NCI-H446 (cell line): ENCODE results near the gene ELP5.

Experiments
- DNase-seq, 2 experiments: peaks; one replicate each; lab custom pipeline; 2025; lab: John Stamatoyannopoulos, UW

Gene ELP5

DNA sequence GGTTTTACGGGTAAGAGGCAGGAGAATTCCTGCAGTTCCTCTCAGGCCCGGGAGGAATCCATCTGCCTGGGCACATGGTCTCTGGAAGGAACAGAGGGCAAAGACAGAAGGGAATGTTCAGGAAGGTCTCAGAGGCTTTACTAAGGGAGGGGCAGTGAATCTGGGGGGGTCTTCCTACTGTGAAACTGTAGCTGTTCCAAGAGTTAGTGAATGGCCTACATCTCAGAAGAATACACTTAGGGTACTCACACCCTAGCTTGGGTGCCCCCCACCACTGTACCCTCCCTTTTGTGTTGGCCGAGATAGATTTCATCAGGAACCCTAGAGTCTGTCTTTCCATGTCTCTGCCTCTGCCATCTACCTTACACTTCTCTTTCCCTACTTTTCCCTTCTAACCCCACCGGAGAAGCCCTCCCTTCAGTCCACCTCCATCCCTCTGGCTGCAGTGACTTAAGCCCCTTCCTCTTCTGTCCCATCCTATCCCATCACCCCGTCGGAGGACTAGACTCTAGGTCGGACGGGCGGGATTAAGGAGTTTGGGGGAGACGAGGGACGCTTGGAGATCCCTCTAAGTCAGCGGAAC is 32.7 kb upstream of the ELP5 start:
- peak in 1 of 2 experiments; percentile 40 for DNase-seq

DNA sequence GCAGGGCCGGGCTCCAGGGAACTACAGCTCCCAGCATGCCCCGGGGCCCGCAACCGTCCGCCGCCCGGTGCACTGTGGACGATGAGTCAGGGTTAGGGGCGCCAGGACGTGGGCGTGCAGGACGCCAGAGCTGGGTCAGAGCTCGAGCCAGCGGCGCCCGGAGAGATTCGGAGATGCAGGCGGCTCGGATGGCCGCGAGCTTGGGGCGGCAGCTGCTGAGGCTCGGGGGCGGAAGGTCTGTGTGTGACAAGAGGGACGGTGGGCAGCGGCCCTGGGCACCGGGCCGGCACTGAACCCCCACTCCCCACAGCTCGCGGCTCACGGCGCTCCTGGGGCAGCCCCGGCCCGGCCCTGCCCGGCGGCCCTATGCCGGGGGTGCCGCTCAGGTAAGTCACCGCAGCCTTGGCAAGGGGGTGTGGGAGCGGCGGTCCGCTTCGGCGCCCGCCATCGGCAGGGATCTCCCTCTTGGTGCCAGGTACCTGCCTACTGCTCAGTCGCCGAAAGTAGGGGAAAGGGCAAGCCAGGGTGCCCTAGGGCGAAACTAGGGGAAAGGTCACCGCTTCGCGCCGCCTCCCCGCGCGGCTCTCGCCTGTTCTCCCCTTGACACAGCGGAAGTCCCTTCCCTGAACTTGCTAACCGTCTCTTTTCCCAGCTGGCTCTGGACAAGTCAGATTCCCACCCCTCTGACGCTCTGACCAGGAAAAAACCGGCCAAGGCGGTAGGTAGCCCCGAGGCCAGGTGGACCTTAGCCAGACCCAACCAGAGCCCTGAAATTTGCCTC is 32.0 kb upstream of the ELP5 start, which contains the start of the genes ACADVL and DLG4:
Gene ACADVL, plus strand, starts transcription at position 127 of the 781 bp plus-strand sequence. Its CDS starts 47 bp downstream, at position 174.
Gene DLG4, minus strand, starts transcription at position 25 of the 781 bp plus-strand sequence.
- peak in 1 of 2 experiments; percentile 80 for DNase-seq

DNA sequence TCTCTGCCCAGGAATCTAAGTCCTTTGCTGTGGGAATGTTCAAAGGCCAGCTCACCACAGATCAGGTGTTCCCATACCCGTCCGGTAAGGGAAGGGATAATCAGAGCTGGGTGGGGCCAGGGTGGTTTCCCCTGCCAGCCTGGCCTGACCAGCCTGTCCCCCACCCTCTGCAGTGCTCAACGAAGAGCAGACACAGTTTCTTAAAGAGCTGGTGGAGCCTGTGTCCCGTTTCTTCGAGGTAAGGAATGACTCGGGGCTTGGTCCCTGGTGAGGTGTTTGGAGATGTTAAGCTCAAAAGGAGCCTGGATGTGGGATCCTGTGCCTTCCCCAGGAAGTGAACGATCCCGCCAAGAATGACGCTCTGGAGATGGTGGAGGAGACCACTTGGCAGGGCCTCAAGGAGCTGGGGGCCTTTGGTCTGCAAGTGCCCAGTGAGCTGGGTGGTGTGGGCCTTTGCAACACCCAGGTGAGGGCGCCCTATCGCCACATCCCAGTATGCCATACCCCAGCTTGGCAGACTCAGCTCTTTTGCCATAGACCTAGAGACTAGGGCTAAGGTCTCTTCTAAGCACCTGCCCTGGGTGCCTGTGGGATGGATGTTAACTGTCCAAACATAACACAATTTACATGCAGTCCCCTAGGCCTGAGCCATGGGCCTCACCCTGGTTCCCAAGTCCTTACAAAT is 31.3 kb upstream of the ELP5 start:
- peak in 1 of 2 experiments; percentile 33 for DNase-seq

DNA sequence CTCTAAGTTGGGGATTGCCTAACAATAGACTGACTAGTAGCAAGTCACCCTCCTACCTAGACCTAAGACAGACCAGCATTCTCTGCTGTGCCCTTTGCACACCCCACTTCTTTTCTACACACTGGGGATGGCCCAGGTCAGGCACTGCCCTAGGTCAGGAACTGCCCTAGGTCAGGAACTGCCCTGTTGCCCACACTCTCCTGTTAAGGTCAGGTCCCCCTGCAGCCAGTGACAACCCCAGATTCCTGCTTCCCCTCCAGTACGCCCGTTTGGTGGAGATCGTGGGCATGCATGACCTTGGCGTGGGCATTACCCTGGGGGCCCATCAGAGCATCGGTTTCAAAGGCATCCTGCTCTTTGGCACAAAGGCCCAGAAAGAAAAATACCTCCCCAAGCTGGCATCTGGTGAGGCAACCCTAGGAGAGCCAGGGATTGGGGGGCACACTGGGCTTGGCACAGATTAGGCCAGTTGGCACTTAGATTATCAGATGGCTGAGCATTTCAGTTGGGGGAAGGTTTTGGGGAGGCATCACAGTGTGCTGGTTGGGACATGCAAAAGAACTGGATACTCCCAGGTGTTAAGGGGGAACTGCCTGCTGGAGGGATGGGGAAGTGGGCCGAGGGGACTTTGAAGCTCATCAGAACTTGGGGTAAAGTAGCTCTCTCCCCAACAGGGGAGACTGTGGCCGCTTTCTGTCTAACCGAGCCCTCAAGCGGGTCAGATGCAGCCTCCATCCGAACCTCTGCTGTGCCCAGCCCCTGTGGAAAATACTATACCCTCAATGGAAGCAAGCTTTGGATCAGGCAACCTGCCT is 30.5 kb upstream of the ELP5 start:
- DNase-seq = no peak

DNA sequence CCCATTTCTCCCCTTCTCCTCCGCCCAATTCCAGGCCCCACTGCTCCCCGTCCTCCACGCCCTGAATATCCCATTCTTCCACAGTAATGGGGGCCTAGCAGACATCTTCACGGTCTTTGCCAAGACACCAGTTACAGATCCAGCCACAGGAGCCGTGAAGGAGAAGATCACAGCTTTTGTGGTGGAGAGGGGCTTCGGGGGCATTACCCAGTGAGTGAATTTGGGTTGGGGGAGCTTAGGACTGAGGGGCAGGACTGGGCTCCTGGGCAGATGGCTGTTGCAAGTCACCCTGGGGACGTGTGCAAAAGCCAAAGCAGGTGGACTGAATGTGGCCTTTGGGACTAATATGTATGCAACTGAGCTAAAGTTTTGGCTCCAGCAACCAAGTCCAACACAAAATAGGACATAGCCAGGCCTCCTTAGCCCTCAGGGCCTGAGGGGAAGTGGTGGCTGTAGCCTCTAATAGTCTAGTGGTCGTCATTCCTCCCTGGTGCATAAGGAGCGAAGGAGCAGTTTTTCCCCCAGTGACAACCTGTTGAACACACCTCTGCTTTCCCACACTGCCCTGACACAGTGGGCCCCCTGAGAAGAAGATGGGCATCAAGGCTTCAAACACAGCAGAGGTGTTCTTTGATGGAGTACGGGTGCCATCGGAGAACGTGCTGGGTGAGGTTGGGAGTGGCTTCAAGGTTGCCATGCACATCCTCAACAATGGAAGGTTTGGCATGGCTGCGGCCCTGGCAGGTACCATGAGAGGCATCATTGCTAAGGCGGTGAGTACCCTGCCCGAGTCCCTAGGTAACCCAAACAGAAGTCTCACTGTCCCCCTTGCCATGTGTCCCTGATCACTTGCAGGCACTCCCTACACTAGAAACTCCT is 29.7 kb upstream of the ELP5 start:
- no peak for DNase-seq

DNA sequence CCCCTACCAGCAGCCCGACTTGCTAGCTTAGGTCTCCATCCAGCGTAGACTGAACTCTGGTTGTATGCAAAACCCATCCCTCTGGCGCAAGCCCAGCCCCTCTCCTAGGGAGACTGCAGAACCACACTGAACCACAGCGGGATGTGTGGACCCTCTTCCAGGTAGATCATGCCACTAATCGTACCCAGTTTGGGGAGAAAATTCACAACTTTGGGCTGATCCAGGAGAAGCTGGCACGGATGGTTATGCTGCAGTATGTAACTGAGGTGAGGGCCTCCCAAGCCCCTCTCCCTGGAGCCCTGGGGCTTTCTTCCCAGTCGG is 29.1 kb upstream of the ELP5 start:
- no peak for DNase-seq

DNA sequence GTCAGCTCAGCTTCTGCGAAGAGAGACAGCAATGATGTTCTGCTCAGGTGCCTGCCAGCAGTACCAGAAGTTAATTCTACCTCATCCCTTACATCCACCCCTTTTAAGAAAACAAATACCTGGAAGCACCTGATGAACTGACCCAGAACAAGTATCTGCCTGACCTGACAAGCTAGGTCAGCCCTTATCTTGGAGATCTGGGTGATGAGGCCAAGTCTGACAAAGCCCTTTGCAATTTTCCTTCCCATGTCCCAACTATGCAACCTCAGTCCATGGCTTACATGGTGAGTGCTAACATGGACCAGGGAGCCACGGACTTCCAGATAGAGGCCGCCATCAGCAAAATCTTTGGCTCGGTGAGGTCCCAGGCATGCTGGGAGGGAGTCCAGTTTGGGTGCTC is 28.6 kb upstream of the ELP5 start:
- no peak for DNase-seq

DNA sequence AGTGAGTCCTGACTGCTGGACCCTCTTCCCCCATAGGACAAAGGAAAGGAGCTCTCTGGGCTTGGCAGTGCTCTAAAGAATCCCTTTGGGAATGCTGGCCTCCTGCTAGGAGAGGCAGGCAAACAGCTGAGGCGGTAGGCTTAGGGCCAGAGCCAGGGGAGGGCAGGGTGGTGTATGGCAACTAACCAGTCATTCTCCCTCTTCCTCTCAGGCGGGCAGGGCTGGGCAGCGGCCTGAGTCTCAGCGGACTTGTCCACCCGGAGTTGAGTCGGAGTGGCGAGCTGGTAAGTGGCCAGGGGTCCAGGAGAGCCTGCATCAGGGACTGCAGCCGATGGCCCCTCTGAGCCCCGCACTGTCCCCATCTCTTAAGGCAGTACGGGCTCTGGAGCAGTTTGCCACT is 27.9 kb upstream of the ELP5 start:
- no peak for DNase-seq

DNA sequence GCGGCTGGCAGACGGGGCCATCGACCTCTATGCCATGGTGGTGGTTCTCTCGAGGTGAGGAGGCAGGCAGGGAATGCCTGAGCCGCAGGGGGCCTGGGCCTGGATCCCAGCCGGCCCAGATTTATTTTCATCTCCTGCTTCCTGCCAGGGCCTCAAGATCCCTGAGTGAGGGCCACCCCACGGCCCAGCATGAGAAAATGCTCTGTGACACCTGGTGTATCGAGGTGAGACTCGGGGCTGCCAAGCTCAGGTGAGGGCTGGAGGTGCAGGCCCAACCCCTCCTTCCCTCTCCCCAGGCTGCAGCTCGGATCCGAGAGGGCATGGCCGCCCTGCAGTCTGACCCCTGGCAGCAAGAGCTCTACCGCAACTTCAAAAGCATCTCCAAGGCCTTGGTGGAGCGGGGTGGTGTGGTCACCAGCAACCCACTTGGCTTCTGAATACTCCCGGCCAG is 27.3 kb upstream of the ELP5 start:
- DNase-seq = no peak

DNA sequence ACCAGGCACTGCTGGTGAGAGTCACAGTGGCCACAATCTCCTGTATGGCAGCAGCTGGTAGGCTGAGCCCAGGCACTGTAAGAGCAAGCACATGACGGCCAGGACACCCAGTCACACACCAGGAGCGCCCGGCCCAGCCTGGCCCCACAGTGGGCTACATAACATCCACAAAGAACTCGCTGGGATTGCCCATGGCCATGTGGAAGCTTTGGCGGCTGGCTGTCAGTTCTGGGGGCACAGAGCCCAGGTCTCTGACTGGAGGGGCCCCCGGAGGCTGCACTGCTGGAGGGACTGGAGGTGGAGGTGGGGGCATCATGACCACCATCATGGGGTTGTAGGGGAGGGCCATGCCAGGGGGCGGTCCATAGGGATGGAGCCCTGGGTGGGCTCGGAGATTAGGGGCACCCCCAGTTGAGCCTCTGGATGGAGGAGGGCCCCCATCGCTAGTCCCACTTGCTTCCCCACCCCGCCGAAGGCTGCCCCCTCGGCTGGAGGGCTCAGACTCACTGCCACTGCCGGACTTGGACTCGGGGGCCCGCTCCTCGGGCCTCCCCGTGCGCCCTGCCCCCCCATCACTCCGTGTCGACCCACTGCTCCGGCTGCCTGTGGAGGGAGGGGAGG is 26.2 kb upstream of the ELP5 start:
- no peak for DNase-seq

DNA sequence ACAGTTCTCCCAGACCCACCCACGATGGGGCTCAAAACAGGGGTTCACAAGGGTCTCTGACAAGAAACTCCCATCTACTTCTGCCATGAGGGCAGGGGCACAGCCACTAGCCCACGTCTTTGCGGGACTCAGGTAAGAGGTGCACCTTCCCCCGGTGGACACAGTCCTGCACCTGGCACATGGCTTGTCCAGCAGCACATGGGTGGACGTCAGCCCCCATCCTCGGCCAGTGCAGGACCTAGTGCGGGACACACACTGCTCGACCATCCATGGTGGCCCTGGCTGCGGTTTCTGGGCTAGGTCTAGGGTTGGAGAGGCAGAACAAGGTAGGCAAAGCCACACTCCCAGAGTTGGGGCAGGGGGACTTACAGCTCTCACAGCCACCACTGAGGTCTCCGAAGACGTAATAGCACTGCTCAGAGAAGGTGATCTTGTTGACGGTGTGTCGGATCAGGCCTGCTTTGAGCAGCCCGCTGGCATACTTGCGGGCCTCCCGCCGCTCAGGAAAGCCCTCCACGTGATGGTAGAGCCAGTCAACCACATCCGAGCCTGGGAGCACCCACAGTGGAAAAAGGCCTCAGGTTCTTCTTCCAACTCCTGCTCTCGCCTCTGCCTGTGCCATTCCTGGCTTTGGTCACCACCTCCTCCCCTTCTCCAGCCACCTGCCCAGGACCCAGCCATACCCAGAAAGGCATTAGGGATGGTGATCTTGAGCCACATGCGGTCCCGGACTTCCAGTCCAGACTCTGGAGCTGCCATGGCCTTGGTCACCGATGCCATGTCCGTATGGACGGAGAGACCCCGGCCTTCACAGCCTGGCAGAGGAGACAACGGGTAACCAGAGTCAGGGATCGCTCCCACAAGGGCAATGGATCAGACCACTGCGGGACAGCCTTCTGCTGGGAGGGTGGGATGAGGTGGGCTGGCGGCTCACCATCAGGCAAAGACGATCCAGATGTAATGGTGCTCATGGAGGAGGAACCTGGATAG is 25.0 kb upstream of the ELP5 start:
- DNase-seq = no peak

DNA sequence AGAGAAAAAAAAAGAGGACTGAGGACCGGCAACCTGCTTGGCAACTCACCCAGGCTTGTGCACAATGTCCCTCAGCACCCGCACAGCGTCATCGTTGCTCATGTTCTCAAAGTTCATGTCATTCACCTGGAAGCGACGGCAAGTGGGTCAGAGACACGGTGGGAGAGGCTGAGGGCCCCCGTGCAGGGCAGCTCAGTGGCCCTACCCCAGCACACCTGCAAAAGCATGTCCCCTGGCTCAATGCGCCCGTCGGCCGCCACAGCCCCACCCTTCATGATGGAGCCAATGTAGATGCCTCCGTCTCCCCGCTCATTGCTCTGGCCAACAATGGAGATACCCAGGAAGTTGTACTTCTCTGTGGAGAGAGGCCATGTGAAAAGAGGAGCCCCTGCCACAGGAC is 23.1 kb upstream of the ELP5 start:
- DNase-seq = no peak

DNA sequence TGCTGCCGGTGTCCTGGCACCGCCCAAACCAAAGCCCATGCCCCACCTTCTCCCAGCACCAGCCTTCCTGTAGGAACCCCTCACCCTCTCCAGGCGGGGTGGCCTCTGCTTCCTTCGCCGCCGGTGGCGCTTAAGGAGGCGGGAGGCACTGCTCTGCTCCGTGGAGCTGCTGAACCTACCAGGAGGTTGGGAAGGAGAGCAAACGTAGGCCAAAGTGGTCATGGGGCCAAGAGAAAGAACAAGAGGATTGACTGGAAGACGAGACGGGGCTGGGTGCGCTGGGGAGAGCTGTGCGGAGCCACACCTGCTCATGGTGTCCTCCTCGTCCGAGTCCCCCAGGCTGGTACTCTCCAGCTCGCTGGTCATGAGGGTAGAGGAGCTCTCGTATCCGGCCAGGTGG is 22.5 kb upstream of the ELP5 start:
- no peak for DNase-seq

DNA sequence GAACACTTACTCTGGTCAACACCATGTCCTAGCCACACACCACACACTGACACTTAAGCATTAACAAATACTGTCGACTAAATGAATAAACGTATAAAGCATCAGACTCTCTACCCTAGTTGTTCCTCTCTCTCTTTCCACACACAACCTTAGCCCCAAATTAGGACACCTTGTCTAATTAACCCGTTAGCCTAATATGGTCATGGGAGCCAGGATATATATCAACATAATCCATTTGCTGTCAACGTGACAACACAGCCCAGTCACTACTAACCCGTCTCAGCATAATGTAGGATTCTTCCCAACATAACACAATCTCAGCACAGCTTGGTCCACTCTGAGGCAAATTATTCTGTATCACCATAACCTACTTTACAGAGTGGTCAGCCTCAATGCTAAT is 19.9 kb upstream of the ELP5 start:
- no peak for DNase-seq

DNA sequence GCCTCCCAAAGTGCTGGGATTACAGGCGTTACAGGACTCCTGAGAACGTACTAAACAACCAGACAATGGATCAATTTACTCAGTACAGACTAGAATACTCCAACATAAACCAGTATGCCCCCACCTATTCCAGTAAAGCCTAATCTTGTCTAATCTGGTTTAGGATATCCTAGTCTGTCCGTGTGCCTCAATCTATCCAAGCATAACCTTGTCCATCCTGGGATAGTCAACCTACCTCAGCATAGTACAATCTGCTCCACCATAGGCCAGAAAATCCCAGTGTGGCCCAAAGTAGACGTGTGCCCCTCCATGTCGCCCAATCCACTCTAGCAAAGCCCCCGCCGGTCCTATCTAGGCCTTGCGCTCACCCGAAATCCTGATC is 18.3 kb upstream of the ELP5 start:
- DNase-seq = no peak

DNA sequence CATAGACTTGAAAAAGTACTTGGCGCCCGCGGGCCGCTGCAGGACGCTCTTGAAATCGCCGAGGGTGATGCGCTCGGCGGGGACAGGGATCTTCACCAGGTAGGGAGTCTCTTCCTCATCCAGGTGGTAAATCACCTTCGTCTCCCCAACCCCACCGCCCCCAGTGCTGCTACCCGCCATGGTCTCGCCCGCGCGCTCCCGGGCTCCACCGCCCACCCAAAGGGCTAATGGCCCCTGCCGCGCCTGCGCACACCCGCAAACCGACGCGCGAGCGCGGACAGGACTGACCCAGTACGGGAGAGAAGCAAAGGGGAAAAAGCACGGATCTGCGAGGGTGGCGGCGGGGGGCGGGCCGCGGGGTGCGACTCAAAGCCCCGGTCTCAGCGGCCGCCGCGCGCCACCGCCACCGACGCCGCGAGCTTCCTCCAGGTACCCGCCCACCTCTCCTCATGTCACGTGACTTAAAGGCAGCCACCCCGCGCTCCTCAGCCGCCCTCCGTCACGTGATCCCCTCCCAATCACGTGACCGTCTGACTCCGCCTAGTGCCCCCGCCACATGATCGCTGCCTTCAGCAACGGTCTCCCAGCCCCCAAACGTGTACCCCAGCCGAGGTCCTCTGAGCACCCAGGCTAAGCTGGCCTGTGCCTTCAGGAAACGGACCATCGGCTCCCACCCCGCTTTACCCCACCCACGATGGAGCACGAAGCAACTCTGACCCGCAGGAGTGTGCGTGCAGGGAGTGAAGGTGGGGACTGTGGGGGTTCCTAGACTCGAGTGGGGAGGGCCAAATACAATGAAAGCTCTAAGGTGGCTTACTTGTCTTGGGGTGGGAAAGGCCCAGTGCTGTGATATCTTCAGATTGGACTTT is 17.7 kb upstream of the ELP5 start, which contains the start of gene DVL2:
Gene DVL2, minus strand, starts transcription at position 435 of the 869 bp plus-strand sequence. Its CDS starts 255 bp downstream, at position 180.
- DNase-seq = peak; percentile 87 to 92

DNA sequence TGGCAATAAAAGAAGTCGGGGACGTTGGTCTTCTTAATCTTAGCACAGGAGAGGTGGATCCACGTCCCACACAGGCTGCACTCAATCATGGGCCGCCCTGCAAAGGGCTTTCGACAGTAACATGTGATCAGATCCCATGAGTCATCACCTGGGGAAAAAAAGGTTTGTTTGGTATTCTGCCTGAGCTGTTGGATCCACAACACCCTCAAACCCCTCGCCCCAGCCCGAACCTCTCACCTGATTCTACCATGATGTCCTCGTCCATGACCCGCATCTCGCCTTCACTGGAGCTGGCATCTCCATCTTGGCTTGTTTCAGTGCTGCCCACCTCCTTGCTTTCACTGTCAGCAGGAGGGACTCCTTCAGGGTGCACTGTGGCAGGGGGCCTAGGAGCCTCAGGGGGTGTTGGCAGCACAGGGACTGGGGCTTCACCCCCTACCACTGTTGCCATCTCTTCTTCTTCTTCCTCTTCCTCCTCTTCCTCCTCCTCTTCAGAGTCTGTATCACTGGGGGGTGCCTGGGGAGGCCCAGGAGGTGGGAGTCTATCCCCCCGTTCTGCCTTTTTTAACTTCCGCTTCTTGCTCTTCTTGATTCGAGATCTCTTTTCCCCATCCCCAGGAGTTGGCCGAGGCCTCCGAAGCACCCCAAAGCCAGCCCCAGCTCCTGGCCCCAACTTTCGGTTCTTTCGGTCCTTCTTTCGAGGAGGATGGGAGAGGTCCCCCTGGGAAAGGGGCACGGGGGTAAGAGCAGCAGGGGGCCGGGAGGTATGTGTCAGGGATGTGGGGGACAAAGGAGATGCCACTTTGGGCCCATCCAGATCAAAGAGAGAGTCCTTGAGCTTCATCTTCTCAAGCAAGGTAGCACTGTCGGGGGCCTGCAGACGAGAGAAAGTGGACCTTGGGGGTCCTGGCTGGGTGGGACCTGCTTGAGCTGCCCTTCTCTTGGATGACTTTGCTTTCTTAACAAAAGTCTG is 16.0 kb upstream of the ELP5 start:
- no peak for DNase-seq
